Transverse colon (tissue), 3 donors: ENCODE measurements around the gene SKAP2.

Experiments used
- EP300 ChIP-seq: sonication (generic); formaldehyde crosslinking; IDR thresholded peaks from one replicate; pipeline ENCODE4 v1.6.1; 2017; ENCODE audit warnings: antibody characterized with exemption, low read depth
- POLR2A ChIP-seq: fragments of 450-650 bp; IDR thresholded peaks from one replicate; pipeline ENCODE4 v1.6.1; 2016; ENCODE audit warnings: antibody characterized with exemption, mild to moderate bottlenecking, moderate library complexity
- TF ChIP-seq, protein P1 (sequence below), 5 experiments: fragments of 200-600 bp in 3 of 5; fragments of 450-650 bp in 2 of 5; sonication (generic) in 3 of 5; IDR thresholded peaks; 1 replicate in 2 of 5; 2 replicates in 3 of 5; pipeline ENCODE4 v1.5.1; 2016 to 2017; ENCODE audit warnings: antibody characterized with exemption in 5 of 5, inconsistent platforms in 3 of 5, mild to moderate bottlenecking in 2 of 5, moderate library complexity in 1 of 5

- TF ChIP-seq, protein P1, sequence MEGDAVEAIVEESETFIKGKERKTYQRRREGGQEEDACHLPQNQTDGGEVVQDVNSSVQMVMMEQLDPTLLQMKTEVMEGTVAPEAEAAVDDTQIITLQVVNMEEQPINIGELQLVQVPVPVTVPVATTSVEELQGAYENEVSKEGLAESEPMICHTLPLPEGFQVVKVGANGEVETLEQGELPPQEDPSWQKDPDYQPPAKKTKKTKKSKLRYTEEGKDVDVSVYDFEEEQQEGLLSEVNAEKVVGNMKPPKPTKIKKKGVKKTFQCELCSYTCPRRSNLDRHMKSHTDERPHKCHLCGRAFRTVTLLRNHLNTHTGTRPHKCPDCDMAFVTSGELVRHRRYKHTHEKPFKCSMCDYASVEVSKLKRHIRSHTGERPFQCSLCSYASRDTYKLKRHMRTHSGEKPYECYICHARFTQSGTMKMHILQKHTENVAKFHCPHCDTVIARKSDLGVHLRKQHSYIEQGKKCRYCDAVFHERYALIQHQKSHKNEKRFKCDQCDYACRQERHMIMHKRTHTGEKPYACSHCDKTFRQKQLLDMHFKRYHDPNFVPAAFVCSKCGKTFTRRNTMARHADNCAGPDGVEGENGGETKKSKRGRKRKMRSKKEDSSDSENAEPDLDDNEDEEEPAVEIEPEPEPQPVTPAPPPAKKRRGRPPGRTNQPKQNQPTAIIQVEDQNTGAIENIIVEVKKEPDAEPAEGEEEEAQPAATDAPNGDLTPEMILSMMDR (IDR thresholded peaks at IDR 0.05), result no peak
- no peak for TF ChIP-seq EP300
- TF ChIP-seq POLR2A, result no peak
Measured at GRCh38 chr7:26618449-26618848, 245.9 kb downstream of the SKAP2 start.
